SK-N-SH treated with all-trans-retinoic acid at 6 μM for 48 hours (cell line): ENCODE data around the gene ZNF709.
"Not testable (repeated sequence)": the region's sequence is repeated elsewhere in the genome, so short reads cannot be mapped to it uniquely, and the experiment has no call there.

Experiments
- ATAC-seq: fragments of 200-7000 bp; cut with Tn5 transposase; 3 replicates; pipeline ENCODE4 v1.9.1; 2020; ENCODE audit warnings: mild to moderate bottlenecking, moderate library complexity
- ARNTL ChIP-seq: fragments of 450-650 bp; formaldehyde crosslinking; IDR thresholded peaks from 2 replicates; pipeline ENCODE4 v1.5.0; 2020; ENCODE audit warnings: low read depth, mild to moderate bottlenecking, moderate library complexity, borderline replicate concordance
- BACH2 ChIP-seq: fragments of 250-450 bp; sonication (Bioruptor Pico); IDR thresholded peaks from 2 replicates; pipeline ENCODE4 v1.9.0; 2021; ENCODE audit warnings: mild to moderate bottlenecking, borderline replicate concordance
- CREB5 ChIP-seq: fragments of 250-450 bp; sonication (Bioruptor Pico); IDR thresholded peaks from 2 replicates; pipeline ENCODE4 v1.5.1; 2020; ENCODE audit warnings: low read depth, mild to moderate bottlenecking, moderate library complexity
- CSDC2 ChIP-seq: fragments of 250-450 bp; sonication (Bioruptor Pico); IDR thresholded peaks from 2 replicates; pipeline ENCODE4 v1.5.0; 2020; ENCODE audit warnings: mild to moderate bottlenecking, moderate library complexity
- CSRNP3 ChIP-seq: fragments of 250-450 bp; sonication (Bioruptor Pico); IDR thresholded peaks from 2 replicates; pipeline ENCODE4 v1.5.1; 2021; ENCODE audit warnings: mild to moderate bottlenecking, moderate library complexity
- ESRRG ChIP-seq: fragments of 250-450 bp; sonication (Bioruptor Pico); IDR thresholded peaks from 2 replicates; pipeline ENCODE4 v1.6.1; 2021; ENCODE audit warnings: mild to moderate bottlenecking
- GLIS3 ChIP-seq: fragments of 250-450 bp; sonication (Bioruptor Pico); IDR thresholded peaks from 2 replicates; pipeline ENCODE4 v1.5.0; 2020; ENCODE audit warnings: mild to moderate bottlenecking, moderate library complexity
- ISL1 ChIP-seq: fragments of 250-450 bp; sonication (Bioruptor Pico); IDR thresholded peaks from 2 replicates; pipeline ENCODE4 v2.1.2; 2022; ENCODE audit warnings: mild to moderate bottlenecking, moderate library complexity
- OSR1 ChIP-seq: fragments of 250-450 bp; sonication (Bioruptor Pico); IDR thresholded peaks from 2 replicates; pipeline ENCODE4 v1.8.0; 2022; ENCODE audit warnings: moderate library complexity, mild to moderate bottlenecking, inconsistent platforms
- PATZ1 ChIP-seq: fragments of 250-450 bp; sonication (Bioruptor Pico); IDR thresholded peaks from 2 replicates; pipeline ENCODE4 v1.8.0; 2020; ENCODE audit warnings: mild to moderate bottlenecking, moderate library complexity, borderline replicate concordance
- POU6F1 ChIP-seq: fragments of 250-450 bp; sonication (Bioruptor Pico); IDR thresholded peaks from 2 replicates; pipeline ENCODE4 v1.8.0; 2021; ENCODE audit warnings: low read depth, mild to moderate bottlenecking, moderate library complexity, borderline replicate concordance
- PPARA ChIP-seq: fragments of 250-450 bp; sonication (Bioruptor Pico); IDR thresholded peaks from 2 replicates; pipeline ENCODE4 v1.5.0; 2020; ENCODE audit warnings: mild to moderate bottlenecking, borderline replicate concordance
- SNAI2 ChIP-seq: fragments of 250-450 bp; sonication (Bioruptor Pico); IDR thresholded peaks from 2 replicates; pipeline ENCODE4 v1.5.0; 2020; ENCODE audit warnings: mild to moderate bottlenecking, moderate library complexity
- TCF4 ChIP-seq: fragments of 250-450 bp; sonication (Bioruptor Pico); IDR thresholded peaks from 2 replicates; pipeline ENCODE4 v1.8.0; 2021; ENCODE audit warnings: mild to moderate bottlenecking, moderate library complexity, borderline replicate concordance
- TOX ChIP-seq: fragments of 250-450 bp; sonication (Bioruptor Pico); IDR thresholded peaks from 2 replicates; pipeline ENCODE4 v1.8.0; 2021; ENCODE audit warnings: mild to moderate bottlenecking, moderate library complexity, borderline replicate concordance
- TSHZ2 ChIP-seq: fragments of 250-450 bp; sonication (Bioruptor Pico); IDR thresholded peaks from 2 replicates; pipeline ENCODE4 v1.5.0; 2020; ENCODE audit warnings: mild to moderate bottlenecking, moderate library complexity
- ZC3H10 ChIP-seq: fragments of 250-450 bp; sonication (Bioruptor Pico); IDR thresholded peaks from 2 replicates; pipeline ENCODE4 v1.5.1; 2021; ENCODE audit warnings: mild to moderate bottlenecking, moderate library complexity
- ZFP3 ChIP-seq: fragments of 250-450 bp; sonication (Bioruptor Pico); IDR thresholded peaks from 2 replicates; pipeline ENCODE4 v1.5.0; 2020; ENCODE audit warnings: mild to moderate bottlenecking, moderate library complexity
- ZFP30 ChIP-seq: fragments of 450-650 bp; formaldehyde crosslinking; IDR thresholded peaks from 2 replicates; pipeline ENCODE4 v1.5.0; 2022; ENCODE audit warnings: mild to moderate bottlenecking, moderate library complexity
- ZNF565 ChIP-seq: fragments of 450-650 bp; formaldehyde crosslinking; conservative IDR thresholded peaks from 2 replicates; pipeline ENCODE4 v1.5.0; 2020; ENCODE audit warnings: low read depth, mild to moderate bottlenecking, moderate library complexity
- ZNF70 ChIP-seq: fragments of 450-650 bp; formaldehyde crosslinking; IDR thresholded peaks from 2 replicates; pipeline ENCODE4 v1.5.0; 2020; ENCODE audit warnings: mild to moderate bottlenecking, moderate library complexity
- ZNF8 ChIP-seq: fragments of 450-650 bp; formaldehyde crosslinking; IDR thresholded peaks from 2 replicates; pipeline ENCODE4 v1.5.0; 2020; ENCODE audit warnings: mild to moderate bottlenecking, moderate library complexity

The ZNF709 gene

GRCh38 chr19:12465211-12465610 lies 19.4 kb downstream of the ZNF709 start:
- no peak for TF ChIP-seq TOX (CRISPR knock-in tag)
- no peak for TF ChIP-seq ARNTL
- no peak for TF ChIP-seq ZNF8
- TF ChIP-seq ZFP3, result no peak
- no peak for TF ChIP-seq TSHZ2
- TF ChIP-seq ESRRG (CRISPR knock-in tag), result no peak
- TF ChIP-seq TCF4 (CRISPR knock-in tag), result no peak
- TF ChIP-seq ZC3H10, result no peak
- TF ChIP-seq CSRNP3 (CRISPR knock-in tag), result no peak
- no peak for TF ChIP-seq ZNF565
- TF ChIP-seq BACH2, result no peak
- no peak for TF ChIP-seq PATZ1 (CRISPR knock-in tag)
- no peak for TF ChIP-seq ZNF70 (CRISPR knock-in tag)
- no peak for TF ChIP-seq GLIS3 (CRISPR knock-in tag)
- TF ChIP-seq SNAI2, result no peak
- no peak for TF ChIP-seq PPARA (CRISPR knock-in tag)
- TF ChIP-seq OSR1 (CRISPR knock-in tag), result no peak
- ATAC-seq, result no peak

GRCh38 chr19:12464769-12465168 lies 19.8 kb downstream of the ZNF709 start:
- TF ChIP-seq POU6F1 (CRISPR knock-in tag) (no peak), BACH2 (no peak), ISL1 (CRISPR knock-in tag) (no peak), PPARA (CRISPR knock-in tag) (no peak), CSRNP3 (CRISPR knock-in tag) (no peak), OSR1 (CRISPR knock-in tag) (no peak), ZNF565 (no peak), ARNTL (no peak), CREB5 (CRISPR knock-in tag) (no peak), ZFP3 (no peak), TSHZ2 (no peak), PATZ1 (CRISPR knock-in tag) (no peak), CSDC2 (CRISPR knock-in tag) (no peak), ZFP30 (CRISPR knock-in tag) (no peak)
- no peak for ATAC-seq

- not testable (repeated sequence) for ATAC-seq
These were observed 20.5 kb downstream of the ZNF709 start for GRCh38 chr19:12464139-12464538.
